Measurements from ENCODE around the gene FYCO1.

- TF ChIP-seq, protein P1, sequence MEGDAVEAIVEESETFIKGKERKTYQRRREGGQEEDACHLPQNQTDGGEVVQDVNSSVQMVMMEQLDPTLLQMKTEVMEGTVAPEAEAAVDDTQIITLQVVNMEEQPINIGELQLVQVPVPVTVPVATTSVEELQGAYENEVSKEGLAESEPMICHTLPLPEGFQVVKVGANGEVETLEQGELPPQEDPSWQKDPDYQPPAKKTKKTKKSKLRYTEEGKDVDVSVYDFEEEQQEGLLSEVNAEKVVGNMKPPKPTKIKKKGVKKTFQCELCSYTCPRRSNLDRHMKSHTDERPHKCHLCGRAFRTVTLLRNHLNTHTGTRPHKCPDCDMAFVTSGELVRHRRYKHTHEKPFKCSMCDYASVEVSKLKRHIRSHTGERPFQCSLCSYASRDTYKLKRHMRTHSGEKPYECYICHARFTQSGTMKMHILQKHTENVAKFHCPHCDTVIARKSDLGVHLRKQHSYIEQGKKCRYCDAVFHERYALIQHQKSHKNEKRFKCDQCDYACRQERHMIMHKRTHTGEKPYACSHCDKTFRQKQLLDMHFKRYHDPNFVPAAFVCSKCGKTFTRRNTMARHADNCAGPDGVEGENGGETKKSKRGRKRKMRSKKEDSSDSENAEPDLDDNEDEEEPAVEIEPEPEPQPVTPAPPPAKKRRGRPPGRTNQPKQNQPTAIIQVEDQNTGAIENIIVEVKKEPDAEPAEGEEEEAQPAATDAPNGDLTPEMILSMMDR (IDR thresholded peaks at IDR 0.05; ENCODE audit: insufficient read depth, low read length): no peak
- no peak for TF ChIP-seq POLR2AphosphoS5 (IDR thresholded peaks at IDR 0.05; ENCODE audit: low read depth)
- TF ChIP-seq, protein P2, sequence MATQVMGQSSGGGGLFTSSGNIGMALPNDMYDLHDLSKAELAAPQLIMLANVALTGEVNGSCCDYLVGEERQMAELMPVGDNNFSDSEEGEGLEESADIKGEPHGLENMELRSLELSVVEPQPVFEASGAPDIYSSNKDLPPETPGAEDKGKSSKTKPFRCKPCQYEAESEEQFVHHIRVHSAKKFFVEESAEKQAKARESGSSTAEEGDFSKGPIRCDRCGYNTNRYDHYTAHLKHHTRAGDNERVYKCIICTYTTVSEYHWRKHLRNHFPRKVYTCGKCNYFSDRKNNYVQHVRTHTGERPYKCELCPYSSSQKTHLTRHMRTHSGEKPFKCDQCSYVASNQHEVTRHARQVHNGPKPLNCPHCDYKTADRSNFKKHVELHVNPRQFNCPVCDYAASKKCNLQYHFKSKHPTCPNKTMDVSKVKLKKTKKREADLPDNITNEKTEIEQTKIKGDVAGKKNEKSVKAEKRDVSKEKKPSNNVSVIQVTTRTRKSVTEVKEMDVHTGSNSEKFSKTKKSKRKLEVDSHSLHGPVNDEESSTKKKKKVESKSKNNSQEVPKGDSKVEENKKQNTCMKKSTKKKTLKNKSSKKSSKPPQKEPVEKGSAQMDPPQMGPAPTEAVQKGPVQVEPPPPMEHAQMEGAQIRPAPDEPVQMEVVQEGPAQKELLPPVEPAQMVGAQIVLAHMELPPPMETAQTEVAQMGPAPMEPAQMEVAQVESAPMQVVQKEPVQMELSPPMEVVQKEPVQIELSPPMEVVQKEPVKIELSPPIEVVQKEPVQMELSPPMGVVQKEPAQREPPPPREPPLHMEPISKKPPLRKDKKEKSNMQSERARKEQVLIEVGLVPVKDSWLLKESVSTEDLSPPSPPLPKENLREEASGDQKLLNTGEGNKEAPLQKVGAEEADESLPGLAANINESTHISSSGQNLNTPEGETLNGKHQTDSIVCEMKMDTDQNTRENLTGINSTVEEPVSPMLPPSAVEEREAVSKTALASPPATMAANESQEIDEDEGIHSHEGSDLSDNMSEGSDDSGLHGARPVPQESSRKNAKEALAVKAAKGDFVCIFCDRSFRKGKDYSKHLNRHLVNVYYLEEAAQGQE (IDR thresholded peaks at IDR 0.05; ENCODE audit: insufficient replicate concordance, low read depth): no peak
These were observed 28.5 kb downstream of the FYCO1 start for GRCh38 chr3:45966950-45967640.

Measured in HL-60 (cell line).